ENCODE data around the gene CDC34. TPM values are rescaled to one million over a fixed set of nuclear protein-coding genes. Genes with fewer than 3 reads are reported as not detected.

CDC34 gene
- total and polyA plus RNA-seq, 9 of the 15 experiments (the other 6 are each of a cell fraction or from before 2014, with no cell fraction given), result 0.80 to 203 (median 65.5) TPM

- H2AFZ ChIP-seq (ENCODE audit: low read depth, low read length), result peak overlapping the region; percentile 29; the same call in 1 of the 2 replicates
- peak; percentile 55 for ATAC-seq
- DNase-seq (ENCODE audit: extremely low read depth in 1 of 4, low spot score in 3 of 4), result peak in 1 of 4 experiments; percentile 12
- intact Hi-C loops (cut with micrococcal nuclease), result no loop called here
- H3K27ac ChIP-seq (ENCODE audit: extremely low read depth, low read depth, low read length), result no peak overlapping the region
- no peaks in the 10 kb centered on the region for H3K36me3 ChIP-seq (ENCODE audit: control insufficient read depth, insufficient read depth, low read length)
- in situ Hi-C loops (cut with MboI), result no loop called here
- peaks cover 0 to 48% of the 10 kb centered on the region in 2 experiments; a peak in 3 of 5 replicates for H3K4me1 ChIP-seq (replicated peaks in 1 of 2; ENCODE audit: control insufficient read depth in 2 of 2, insufficient read depth in 2 of 2, low read length in 2 of 2)
- H3K27me3 ChIP-seq (ENCODE audit: control insufficient read depth in 2 of 2, insufficient read depth in 2 of 2, low read length in 2 of 2), result no peaks in the 10 kb centered on the region
- peak; percentile 46 for FAIRE-seq
- peak; percentile 66; the same call in 1 of the 2 replicates for TF ChIP-seq ZBTB7A (IDR thresholded peaks at IDR 0.05; ENCODE audit: borderline replicate concordance, control insufficient read depth, low read depth, low read length)
- no peak for TF ChIP-seq MXI1 (IDR thresholded peaks at IDR 0.05; ENCODE audit: low read depth, low read length)
- BruUV-seq (replicated peaks), result no TSS peak
- no peak overlapping the region for H3K4me3 ChIP-seq
- no peaks in the 10 kb centered on the region for H3K9me1 ChIP-seq (ENCODE audit: control insufficient read depth, insufficient read depth, low read length)
- 37% methylated on average over 15 of the region's 18 CpGs for WGBS (ENCODE audit: insufficient coverage, low coverage, missing lambda C conversion rate)
- H4K20me1 ChIP-seq (replicated peaks; ENCODE audit: control insufficient read depth, insufficient read depth, low read length), result no peaks in the 10 kb centered on the region
- CTCF ChIA-PET (ENCODE audit: low intra/inter-chr PET ratio), result no interaction called here
- H3K79me2 ChIP-seq (ENCODE audit: control insufficient read depth, insufficient read depth, low read length), result no peaks in the 10 kb centered on the region
- peak overlapping the region in 1 of 2 experiments; percentile 68; a peak in 2 of 4 replicates for H3K9ac ChIP-seq (ENCODE audit: insufficient read depth in 1 of 2, low read depth in 2 of 2, low read length in 2 of 2)
- no peak overlapping the region for H3K4me2 ChIP-seq (ENCODE audit: insufficient read depth, low read length)
- H3K9me3 ChIP-seq (replicated peaks; ENCODE audit: control insufficient read depth, insufficient read depth, low read depth, low read length), result 0 out of 2 replicates have a peak, but pooled peaks cover 2% of the 10 kb centered on the region
- POLR2A ChIA-PET, result interaction anchor here (1.2 kb wide), 1 partner anchor 14 kb away, joined by 6 read pairs; no protein-coding TSS in a partner anchor
Measured at GRCh38 chr19:525029-525428, 6.5 kb upstream of the CDC34 start.

DNA sequence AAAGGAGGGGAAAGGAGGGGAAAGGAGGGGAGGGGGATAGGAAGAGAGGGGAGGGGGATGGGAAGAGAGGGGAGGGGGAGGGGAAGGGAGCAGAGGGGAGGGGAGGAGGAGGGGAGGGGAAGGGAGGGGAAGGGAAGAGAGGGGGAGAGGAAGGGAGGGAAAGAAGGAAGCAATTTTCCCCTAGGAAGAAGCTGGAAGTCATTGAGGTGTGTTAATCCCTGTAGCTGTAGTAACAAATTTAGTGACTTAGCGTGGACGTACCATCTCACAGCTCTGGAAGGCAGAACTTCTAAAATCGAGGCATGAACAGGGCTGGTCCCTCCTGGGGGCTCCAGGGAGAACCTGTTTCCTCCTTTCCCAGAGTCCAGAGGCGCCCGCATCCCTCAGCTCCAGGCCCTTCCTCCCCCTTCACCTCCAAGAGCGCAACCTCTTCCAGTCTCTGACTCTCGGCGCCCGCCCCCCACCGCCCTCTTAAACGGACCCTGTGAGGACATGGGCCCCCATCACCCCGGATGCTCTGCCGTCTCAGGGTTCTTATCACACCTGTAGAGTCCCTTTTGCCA, 5.6 kb upstream of the CDC34 start:
- CTCF ChIA-PET (ENCODE audit: low intra/inter-chr PET ratio), result no interaction called here
- WGBS (ENCODE audit: insufficient coverage, low coverage, missing lambda C conversion rate), result 22% methylated on average over 11 of the region's 13 CpGs
- peaks cover 4% of the 10 kb centered on the region for H3K9me3 ChIP-seq (replicated peaks; ENCODE audit: control insufficient read depth, insufficient read depth, low read depth, low read length)
- no peaks in the 10 kb centered on the region for H4K20me1 ChIP-seq (replicated peaks; ENCODE audit: control insufficient read depth, insufficient read depth, low read length)
- no peaks in the 10 kb centered on the region for H3K36me3 ChIP-seq (ENCODE audit: control insufficient read depth, insufficient read depth, low read length)
- H2AFZ ChIP-seq (ENCODE audit: low read depth, low read length), result no peak overlapping the region
- no peak overlapping the region for H3K4me2 ChIP-seq (ENCODE audit: insufficient read depth, low read length)
- DNase-seq (ENCODE audit: extremely low read depth in 1 of 4, low spot score in 3 of 4) (no peak), ATAC-seq (no peak), FAIRE-seq (no peak)
- no peaks in the 10 kb centered on the region for H3K9me1 ChIP-seq (ENCODE audit: control insufficient read depth, insufficient read depth, low read length)
- BruUV-seq (replicated peaks), result no TSS peak
- no peaks in the 10 kb centered on the region; the same call in 2 of the 3 replicates for H3K79me2 ChIP-seq (ENCODE audit: control insufficient read depth, insufficient read depth, low read length)
- H3K4me3 ChIP-seq, result no peak overlapping the region
- intact Hi-C loops (cut with micrococcal nuclease) (no loop called here), in situ Hi-C loops (cut with MboI) (no loop called here)
- peaks cover 0 to 52% of the 10 kb centered on the region in 2 experiments; a peak in 3 of 5 replicates for H3K4me1 ChIP-seq (replicated peaks in 1 of 2; ENCODE audit: control insufficient read depth in 2 of 2, insufficient read depth in 2 of 2, low read length in 2 of 2)
- H3K27me3 ChIP-seq (ENCODE audit: control insufficient read depth in 2 of 2, insufficient read depth in 2 of 2, low read length in 2 of 2), result no peaks in the 10 kb centered on the region
- H3K9ac ChIP-seq (ENCODE audit: insufficient read depth in 1 of 2, low read depth in 2 of 2, low read length in 2 of 2), result peak overlapping the region in 1 of 2 experiments; percentile 52; a peak in 1 of 4 replicates
- H3K27ac ChIP-seq (ENCODE audit: extremely low read depth, low read depth, low read length), result no peak overlapping the region
- POLR2A ChIA-PET, result interaction anchor here (1.2 kb wide), 1 partner anchor 15 kb away, joined by 6 read pairs; no protein-coding TSS in a partner anchor
- peak; percentile 86 for TF ChIP-seq HNRNPK (IDR thresholded peaks at IDR 0.05; ENCODE audit: low read depth, low read length, poor library complexity, severe bottlenecking)

Data from K562 (cell line).